HG02840 (cell line): ENCODE results near the gene OPTC.
"Not testable (repeated sequence)": the region's sequence is repeated elsewhere in the genome, so short reads cannot be mapped to it uniquely, and the experiment has no call there.

ENCODE experiments used
- ATAC-seq: cut with Tn5 transposase; IDR thresholded peaks from one replicate; pipeline ENCODE4 v1.9.1; 2021; ENCODE audit warnings: mild to moderate bottlenecking, moderate library complexity, moderate number of reproducible peaks; ENCODE audit not compliant: unreplicated experiment, low FRiP score

Gene OPTC, protein sequence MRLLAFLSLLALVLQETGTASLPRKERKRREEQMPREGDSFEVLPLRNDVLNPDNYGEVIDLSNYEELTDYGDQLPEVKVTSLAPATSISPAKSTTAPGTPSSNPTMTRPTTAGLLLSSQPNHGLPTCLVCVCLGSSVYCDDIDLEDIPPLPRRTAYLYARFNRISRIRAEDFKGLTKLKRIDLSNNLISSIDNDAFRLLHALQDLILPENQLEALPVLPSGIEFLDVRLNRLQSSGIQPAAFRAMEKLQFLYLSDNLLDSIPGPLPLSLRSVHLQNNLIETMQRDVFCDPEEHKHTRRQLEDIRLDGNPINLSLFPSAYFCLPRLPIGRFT

DNA sequence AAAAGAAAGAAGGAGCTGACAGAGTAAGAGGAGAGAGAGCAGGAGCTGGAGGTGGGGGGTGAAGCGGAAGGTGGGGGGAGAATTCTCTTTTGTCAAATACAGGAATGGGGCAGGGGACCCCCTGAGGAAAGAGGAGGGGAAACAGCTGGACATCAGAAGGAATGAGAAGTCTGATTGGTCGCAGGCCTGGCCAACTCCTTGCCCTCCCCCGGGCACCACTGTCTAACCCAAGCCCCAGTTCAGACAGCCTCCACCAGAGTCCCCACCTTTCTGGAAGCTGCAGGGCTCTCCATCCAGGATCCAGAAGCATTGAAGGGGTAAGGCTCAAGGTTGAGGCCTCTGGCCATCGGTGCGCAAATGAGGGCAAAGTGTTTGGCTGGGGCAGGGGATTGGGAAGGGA is at the start of gene OPTC:
TSS of gene OPTC (plus strand) at position 253 of the 400 bp plus-strand sequence. CDS start 1,853 bp downstream, outside the sequence.
- no peak for ATAC-seq

DNA sequence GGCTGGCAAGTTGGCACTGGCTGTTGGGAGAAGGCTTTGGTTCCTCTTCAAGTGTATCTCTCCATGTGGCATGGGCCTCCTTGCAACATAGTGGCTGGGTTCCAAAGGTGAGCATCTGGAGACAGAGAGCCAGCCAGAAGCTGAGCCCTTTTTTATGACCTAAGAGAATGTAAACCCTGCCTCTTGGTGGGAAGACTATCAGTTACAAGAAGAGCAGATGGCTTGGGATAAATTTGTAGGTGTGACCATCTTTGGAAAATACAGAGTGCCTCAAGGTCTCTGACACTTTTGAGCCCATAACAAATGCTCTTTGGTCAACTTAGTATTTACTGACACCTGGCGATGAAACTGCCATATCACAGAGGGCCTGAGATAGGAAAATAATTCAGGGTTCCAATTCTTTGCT is 49.8 kb upstream of the OPTC start:
- ATAC-seq: no peak

DNA sequence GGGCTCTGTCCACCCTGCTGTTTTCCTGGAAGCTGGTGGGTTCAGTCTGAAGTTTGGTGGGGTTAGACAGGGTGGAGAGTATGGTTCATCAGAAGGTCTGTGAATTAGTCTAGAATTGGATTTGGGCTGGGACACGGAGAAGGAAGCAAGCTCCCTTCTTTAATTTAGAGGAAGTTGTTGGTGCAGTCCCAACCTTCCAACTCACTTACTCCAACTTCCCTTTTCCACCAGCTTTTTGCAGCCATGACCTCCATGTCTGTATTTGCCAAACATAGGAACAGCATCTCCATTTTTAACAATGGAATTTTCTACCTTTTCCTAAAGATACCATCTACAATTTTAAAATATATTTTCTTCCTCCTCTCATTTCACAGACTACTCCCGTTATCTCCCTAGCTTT is 46.8 kb upstream of the OPTC start:
- ATAC-seq: no peak

DNA sequence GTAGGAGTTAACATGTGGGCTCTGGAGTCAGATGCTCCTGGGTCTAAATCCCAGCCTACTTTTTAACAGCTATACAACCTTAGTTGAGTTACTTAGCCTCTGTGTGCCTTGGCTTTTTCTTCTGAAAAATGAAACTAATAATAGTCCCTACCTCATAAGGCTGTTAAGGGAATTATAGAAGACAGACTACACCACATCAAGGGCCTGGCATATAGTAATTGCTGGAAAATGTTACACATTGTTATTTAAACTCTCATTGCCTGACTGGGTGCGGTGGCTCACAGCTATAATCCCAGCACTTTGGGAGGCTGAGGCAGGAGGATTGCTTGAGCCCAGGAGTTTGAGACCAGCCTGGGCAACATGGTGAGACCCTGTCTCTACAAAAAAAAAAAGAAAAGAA is 46.4 kb upstream of the OPTC start:
- ATAC-seq: not testable (repeated sequence)

DNA sequence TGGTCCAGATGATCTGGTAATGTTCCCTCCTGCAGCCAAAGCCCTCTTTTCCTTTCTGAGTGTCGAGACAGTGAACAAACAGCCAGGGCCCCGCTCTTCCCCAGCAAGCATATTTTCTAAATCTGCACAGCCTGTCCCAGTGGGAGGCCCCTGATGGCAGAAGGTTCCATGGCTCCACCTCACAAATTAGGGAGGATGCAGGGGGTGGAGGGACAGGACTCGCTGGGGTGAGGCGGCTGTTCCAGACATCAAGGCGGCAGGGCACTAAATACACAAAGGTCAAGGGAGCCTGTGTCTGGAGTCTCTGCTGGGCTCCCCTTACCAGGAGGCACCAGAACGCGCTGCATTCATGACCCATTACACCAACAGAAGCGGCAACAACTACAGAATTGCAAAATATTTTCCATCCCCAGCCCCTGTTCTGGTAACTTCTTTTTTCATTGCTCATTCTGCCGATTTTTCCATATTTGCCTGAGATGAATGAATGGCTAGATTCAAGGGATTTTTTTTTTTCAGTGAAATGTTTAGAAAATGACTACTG is 45.4 kb upstream of the OPTC start:
- ATAC-seq: no peak

DNA sequence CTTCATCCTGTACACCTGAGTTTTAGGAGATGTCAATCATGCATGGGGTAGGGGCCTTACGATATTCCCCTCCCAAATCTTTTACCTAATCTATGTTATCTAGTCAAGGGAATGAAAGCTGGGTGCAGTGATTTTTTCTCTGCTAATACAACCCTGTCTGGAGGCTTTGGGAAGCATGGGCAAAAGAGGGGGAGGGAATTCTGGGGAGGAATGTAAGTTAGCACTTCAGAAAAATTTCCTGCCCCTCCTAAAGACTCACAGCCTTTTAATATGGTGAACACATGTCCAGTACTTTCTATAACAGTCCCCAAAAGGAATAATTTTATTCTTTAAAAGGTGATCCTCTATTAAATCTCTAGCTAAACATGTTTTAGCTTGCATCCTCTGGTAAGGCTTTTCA is 44.0 kb upstream of the OPTC start:
- no peak for ATAC-seq

DNA sequence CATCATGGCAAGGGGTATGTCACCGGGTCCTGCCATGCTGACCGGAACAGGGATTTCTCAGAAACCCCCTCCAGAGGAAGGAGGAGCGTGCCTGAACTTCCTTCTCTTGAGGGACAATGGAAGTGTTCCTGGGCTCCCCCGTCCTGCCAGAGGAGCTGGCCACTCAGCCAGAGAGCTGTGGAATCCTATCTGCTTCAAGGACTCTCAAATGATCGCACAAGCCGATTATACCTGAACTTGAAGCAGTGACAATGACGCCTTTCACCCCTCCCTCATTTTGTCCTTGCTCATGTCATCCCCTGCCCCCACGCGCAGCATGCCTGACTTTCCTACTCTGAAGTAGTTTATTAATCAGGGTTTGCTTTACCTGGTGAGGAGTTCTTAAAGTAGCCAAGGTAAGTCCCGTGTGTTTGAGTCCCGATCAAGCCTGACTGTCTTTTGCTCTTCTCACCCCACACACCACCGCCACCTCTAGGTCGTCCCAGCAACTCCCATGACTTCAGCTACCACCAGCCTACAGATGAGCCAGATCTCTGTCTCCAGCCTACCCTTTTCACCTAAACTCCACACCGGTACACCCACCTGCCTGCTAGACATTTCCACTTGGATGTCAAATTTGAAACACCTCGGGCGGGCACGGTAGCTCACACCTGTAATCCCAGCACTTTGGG is 43.3 kb upstream of the OPTC start:
- ATAC-seq: no peak

DNA sequence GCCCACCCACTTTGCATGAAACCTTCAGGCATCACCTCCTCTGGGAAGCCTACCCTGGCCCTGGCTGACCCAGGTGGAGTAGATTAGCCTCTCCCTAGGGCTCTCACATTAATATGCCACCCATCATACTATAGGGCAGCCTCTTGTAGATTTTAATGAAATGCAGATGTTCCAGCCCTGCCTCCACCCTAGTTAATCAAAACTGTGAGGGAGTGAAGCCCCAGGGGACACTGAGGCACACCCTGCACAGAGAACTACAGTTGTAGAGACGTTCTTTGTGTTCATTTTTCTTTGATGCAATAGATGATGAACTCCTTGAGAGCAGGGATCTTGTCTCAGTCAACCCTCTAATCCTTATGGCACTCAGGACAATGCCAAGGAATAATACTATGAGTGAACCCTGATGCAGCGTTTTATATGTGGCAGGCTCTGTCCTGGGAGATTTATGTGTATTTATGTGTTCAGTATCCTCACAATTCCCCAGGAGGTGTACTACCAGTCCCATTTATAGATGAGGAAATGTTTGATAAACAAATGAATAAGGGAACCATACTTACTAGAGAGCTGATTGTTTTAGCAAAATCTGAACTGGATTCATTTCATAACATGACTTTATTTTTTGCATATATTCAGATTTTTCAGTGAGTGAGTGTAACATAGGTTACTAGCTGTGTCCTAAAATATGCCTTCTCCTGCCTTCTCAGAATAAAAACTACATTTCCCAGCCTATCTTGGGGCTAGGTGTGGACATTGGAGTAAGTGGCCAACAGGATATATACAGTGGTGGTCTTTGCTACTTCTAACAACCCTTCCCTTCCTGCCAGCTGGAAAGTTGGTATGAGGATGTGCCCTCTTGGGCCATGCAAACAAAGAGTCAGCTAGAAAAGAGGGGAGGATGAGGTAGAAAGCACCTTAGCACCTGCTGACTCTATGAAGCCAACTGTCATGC is 41.8 kb upstream of the OPTC start:
- no peak for ATAC-seq

DNA sequence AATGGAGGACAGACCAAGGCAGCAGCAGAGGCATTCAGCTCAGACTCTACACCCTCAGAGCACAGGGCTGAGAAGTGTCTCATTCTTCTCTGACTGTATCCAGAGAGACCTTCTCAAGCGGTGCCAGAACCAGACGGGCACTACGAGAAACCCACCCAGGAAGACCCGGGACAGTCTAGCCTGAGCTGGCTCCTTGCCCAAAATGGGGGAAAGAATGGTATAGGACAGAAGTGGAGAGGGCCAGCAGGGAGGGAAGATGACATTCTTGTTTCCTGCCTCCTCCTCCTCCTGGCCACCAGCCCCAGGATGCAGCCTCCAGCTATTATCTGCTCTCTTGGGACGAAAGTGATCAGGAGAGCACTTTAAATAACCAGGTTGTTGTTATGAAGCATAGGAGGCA is 40.9 kb upstream of the OPTC start:
- ATAC-seq: no peak

DNA sequence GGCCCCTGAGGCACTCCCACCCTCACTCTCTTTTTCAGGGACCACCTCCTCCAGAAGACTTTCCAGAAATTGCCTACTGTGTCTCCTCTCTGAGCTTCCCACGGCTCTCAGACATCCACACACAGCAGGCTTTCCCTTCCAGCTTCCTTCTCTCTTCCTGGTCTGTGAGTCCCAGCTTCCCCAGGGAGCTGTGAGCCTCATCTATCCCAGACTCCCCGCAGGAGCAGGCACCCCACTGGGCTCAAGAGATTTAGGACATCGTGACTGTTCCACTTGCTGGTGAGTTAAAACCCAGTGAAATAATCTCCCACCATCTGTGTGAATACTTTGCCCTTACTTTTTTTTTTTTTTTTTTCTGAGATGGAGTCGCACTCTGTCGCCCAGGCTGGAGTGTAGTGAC is 40.3 kb upstream of the OPTC start:
- no peak for ATAC-seq

DNA sequence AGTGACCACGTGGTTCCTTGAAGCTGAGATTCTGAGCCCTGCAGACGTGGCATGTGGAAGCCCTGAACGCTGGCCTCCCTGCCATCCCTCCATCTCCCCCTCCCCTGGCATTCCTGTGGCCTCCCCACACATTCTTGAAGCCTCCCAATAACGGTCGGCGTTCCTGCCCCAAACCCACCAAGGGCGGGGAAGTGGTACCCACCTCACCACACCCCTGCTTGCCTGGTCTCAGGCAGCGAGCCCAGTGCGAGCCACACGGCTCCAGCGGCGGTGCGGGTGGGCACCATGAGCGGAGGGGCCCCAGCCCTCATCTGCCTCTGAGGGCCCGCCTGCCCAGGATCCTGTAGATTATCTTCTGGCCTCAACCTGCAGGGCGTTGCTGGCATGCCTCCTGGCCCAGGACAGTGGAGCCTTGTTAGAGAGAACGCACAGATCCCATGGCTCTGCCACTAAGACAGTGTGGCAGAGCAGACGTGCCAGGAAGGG is 38.9 kb upstream of the OPTC start:
- no peak for ATAC-seq

DNA sequence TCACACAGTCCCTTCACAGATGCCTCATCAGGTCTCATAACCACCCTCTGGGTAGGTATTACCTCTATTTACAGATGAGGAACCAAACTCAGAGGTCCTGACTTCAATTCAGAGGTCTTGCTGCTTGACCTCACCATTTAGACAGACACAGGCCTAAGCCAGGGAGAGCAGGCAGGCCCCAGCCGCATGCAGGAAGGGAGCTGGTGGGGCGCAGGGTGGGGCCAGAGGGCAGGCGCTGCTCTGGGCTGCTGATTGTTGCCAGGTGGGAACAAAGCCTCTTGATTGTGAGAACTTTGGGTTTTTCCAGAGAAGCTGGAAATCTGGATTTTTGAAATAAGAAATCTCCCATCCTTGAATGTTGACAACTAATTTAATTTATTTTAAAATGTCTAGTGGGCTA is 38.2 kb upstream of the OPTC start:
- ATAC-seq: no peak

DNA sequence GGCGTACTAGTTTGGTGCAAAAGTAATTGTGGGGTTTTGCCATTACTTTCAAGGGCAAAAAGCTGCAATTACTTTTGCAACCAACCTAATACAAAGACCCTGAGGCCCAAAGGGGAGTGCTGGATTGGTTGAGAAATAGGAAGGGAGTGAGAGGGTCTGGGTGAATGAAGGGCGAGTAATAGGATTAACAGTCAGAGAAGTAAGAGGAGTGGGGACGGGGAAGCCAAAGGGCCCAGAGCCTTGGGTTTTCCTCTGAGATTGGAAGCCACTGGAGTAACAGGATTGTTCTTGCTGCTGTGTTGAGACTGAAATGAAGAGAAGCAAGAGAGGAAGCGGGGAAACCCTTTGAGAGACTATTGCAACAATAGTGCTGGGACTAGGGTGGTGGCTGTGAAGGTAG is 37.4 kb upstream of the OPTC start:
- no peak for ATAC-seq

DNA sequence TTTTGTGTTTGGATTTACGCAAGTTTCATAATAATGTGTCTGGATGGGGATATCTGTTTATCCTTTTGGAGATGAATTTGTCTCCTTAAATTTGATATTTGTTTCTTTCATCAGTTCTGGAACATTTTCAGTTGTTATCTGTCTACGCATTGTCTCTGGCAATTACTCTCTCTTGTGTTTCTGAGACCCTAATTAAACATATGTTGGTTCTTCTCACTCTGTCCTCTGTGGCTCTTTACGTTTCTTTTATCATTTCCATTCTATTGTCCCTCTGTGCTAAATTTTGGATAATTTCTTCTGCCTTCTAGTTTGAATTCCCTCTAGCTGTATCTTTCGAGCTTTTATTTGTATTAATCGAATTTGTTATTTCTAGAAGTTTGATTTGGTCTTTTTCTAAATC is 35.9 kb upstream of the OPTC start:
- no peak for ATAC-seq

DNA sequence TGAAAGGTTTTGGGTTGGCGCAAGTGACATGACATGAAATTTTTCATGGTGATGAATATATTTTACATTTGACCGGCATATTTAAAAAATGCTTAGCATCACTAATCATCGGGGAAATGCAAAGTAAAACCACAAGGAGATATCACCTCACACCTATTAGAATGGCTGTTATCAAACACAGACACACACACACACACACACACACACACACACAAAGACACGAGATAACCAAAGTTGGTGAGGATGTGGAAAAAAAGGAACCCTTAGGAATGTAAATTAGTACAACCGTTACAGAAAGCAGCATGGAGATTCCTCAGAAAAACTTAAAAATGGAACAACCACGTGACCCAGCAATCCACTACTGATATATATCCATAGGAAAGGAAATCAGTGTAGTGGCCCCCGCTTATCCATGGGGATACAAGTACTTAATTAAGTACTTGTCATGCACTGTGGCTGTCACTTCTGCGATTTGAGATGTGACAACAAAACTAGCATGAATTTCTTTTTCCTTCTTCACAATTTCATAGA is 34.2 kb upstream of the OPTC start:
- no peak for ATAC-seq

DNA sequence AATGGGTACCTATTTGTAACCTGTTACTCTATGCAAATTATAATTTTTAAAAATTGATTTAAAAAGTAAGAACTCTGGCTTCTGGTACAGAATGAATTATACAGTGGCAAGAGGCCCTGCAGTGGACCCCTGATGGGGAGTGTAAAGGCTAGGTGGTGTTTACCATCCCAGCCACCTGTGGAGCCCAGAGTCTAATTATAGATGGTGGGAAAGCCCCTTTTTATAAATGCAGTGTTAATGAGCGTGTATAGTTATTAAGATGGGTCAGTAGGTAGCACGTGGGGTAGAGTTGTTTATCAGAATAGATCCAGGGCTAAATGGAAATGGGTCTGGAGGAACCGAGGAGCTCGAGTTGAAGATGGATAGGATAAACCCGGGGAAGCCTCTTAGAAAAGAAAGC is 32.2 kb upstream of the OPTC start:
- no peak for ATAC-seq

DNA sequence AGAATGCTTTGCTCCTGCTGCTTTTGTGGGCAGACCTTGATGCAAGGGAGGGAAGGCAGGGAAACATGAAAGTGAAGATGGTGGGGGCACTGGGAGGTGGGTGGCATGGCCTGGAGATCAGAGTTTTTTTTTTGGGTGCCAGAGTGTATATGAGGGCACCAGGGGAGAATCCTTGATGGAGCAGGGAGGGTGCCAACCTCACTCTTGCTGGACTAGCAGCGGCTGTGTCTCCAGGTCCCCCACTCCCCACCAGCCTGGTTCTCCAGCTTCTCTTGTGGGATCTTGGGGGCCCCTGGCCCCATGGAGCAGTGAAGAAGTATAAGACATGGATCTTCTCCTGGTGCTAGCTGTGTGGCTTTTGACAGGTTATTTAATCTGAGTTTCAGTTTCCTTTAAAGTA is 31.8 kb upstream of the OPTC start:
- no peak for ATAC-seq

DNA sequence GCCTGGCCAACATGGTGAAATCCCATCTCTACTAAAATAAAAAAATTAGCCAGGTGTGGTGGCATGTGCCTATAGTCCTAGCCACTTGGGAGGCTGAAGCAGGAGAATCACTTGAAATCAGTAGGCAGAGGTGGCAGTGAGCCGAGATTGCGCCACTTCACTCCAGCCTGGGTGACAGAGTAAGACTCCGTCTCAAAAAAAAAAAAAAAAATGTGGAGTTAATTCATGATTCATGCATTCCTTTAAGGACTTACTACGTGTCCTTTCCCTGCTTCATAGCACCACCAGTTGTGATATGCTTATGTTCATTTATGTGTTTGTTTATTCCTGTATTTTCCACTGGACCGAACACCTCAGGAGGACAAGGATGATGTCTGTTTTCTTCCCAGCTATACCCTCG is 31.1 kb upstream of the OPTC start:
- ATAC-seq: no peak

DNA sequence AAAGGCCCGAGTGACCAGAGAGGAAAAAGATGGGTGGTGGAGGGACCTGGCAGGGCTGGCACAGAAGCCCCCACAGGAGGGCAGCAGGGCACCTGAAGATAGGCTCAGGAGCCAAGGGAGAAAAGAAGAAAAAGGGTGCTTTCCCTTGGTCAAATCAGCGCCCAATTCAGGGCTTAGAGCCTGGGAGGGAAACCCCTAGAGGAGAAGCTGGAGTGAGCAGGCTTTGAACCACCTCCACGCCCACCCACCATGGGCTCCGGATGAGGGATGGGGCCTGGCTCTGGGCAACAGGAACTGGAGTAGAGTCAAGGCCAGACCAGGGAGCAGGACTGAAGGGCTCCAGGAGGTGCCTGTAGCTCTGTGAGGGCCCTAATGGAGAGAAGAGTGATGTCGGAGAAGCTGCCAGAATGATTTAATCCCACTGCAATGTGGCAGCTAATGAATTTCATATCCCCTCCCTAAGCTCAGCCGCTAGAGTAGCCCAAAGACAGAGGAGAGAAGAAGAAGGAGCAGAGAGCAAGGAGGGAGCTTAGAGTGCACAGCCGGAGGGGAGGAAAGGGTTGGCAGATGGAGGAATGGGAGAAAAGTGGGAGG is 30.4 kb upstream of the OPTC start:
- ATAC-seq: no peak

DNA sequence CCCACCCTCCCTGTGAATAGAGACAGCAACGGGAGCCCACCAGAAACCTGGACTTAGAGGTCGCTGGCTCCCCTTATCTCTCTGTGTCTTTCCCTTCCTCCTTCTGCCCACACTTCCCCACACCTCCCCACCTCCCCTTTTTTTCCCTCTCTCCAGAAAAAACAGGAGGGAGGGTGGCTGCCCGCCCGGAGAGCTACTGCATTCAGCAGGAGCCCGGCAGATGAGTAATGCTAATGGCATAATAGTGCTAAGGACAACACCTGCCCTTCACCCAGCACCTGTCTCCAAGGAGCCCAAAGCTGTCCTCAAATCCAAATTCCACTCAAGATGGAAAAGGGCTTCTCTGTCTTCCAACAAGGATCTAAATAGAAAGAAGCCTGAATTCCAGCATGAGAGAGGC is 29.7 kb upstream of the OPTC start:
- no peak for ATAC-seq
